Cardiac fibroblast (primary cell): ENCODE measurements around the gene HIP1R.
"Not testable (repeated sequence)": the region's sequence is repeated elsewhere in the genome, so short reads cannot be mapped to it uniquely, and the experiment has no call there.

Experiments used
- DNase-seq, 2 donors: peaks; one replicate each; pipeline versions ENCODE4 v3.0.0 to v3.0.0-alpha.2; 2010; ENCODE audit warnings: low read depth in 2 of 2
- H3K4me3 ChIP-seq, 2 donors: replicated peaks in 1 of 2; 1 replicate in 1 of 2; 2 replicates in 1 of 2; pipeline ENCODE4 v1.5.1; 2011; ENCODE audit warnings: low read depth in 2 of 2, low read length in 2 of 2, mild to moderate bottlenecking in 2 of 2, moderate library complexity in 1 of 2
- TF ChIP-seq, protein P1 (sequence below): IDR thresholded peaks from one replicate; pipeline ENCODE4 v1.5.1; 2011; ENCODE audit warnings: low read depth, mild to moderate bottlenecking, low read length, inconsistent platforms

Gene HIP1R

GRCh38 chr12:122891661-122892525 lies 56.6 kb downstream of the HIP1R start:
- peak; percentile 64 to 78 for DNase-seq
- TF ChIP-seq, protein P1, sequence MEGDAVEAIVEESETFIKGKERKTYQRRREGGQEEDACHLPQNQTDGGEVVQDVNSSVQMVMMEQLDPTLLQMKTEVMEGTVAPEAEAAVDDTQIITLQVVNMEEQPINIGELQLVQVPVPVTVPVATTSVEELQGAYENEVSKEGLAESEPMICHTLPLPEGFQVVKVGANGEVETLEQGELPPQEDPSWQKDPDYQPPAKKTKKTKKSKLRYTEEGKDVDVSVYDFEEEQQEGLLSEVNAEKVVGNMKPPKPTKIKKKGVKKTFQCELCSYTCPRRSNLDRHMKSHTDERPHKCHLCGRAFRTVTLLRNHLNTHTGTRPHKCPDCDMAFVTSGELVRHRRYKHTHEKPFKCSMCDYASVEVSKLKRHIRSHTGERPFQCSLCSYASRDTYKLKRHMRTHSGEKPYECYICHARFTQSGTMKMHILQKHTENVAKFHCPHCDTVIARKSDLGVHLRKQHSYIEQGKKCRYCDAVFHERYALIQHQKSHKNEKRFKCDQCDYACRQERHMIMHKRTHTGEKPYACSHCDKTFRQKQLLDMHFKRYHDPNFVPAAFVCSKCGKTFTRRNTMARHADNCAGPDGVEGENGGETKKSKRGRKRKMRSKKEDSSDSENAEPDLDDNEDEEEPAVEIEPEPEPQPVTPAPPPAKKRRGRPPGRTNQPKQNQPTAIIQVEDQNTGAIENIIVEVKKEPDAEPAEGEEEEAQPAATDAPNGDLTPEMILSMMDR, result no peak
- H3K4me3 ChIP-seq, result peak overlapping the region in 1 of 2 donors; percentile 31

DNA sequence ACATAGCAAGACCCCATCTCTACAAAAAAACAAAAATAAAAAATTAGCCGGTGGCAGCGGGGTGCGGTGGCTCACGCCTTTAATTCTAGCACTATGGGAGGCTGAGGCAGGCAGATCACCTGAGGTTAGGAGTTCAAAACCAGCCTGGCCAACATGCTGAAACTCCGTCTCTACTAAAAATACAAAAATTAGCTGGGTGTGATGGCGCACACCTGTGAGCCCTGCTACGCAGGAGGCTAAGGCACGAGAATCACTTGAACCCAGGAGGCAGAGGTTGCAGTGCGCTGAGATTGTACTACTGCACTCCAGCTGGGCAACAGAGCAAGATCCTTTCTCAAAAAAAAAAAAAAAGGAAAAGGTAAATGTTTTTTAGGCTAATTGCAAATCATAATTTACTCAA lies 57.5 kb downstream of the HIP1R start:
- not testable (repeated sequence) for H3K4me3 ChIP-seq, DNase-seq

- DNase-seq, result no peak
- peak overlapping the region in 1 of 2 donors; percentile 83 for H3K4me3 ChIP-seq
- TF ChIP-seq, protein P1, result no peak
These were observed 58.2 kb downstream of the HIP1R start for GRCh38 chr12:122893208-122894153.

DNA sequence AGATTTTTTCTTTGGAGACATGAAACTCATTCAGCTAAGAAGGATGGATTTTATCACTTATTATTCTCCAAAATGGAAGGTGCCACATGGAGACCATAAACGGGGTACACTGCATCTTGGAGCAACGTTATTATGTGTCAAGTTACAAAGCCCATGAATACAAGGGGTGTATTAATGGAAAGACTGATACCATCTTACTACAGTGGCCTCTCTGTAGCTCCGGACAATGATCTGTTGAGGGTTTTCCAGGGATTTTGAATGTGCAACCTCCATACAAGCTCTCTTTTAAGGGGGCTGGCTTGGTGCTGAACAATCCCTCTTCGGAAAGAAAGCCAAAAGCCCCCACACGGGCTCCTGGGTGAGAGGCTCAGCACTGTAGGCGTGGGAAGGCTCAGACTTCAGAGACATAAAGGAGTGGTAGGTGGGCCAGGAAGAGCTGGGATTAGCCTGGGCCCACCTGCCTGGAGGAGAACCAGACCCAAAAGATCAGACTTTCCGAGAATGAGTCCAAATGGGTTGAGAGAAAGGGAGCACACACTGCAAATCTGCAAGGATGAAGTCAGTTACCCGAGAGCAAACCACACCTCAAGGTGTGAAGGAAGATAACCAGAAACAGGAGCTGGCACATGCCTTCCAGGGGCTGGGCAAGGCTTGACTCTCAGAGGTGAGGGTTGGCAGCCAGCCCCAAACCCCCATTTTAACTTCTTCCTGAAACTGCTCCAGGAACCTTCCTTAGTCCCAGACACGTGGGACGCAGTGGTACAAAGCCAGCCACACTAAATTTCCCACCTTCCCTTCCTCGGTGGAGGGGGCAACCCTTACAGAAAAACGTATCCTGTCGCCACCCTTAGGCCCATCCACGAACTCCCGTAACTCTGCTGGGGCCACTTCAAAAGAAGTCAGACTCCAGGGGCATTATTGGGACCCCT lies 59.2 kb downstream of the HIP1R start:
- TF ChIP-seq, protein P1, result no peak
- DNase-seq, result no peak

GRCh38 chr12:122895320-122895703 lies 60.1 kb downstream of the HIP1R start:
- TF ChIP-seq, protein P1, result no peak
- DNase-seq, result no peak
- H3K4me3 ChIP-seq, result peak overlapping the region; percentile 80 to 83

More for the DNA sequence above, 59.2 kb downstream of the HIP1R start:
- peak overlapping the region; percentile 80 to 83 for H3K4me3 ChIP-seq

DNA sequence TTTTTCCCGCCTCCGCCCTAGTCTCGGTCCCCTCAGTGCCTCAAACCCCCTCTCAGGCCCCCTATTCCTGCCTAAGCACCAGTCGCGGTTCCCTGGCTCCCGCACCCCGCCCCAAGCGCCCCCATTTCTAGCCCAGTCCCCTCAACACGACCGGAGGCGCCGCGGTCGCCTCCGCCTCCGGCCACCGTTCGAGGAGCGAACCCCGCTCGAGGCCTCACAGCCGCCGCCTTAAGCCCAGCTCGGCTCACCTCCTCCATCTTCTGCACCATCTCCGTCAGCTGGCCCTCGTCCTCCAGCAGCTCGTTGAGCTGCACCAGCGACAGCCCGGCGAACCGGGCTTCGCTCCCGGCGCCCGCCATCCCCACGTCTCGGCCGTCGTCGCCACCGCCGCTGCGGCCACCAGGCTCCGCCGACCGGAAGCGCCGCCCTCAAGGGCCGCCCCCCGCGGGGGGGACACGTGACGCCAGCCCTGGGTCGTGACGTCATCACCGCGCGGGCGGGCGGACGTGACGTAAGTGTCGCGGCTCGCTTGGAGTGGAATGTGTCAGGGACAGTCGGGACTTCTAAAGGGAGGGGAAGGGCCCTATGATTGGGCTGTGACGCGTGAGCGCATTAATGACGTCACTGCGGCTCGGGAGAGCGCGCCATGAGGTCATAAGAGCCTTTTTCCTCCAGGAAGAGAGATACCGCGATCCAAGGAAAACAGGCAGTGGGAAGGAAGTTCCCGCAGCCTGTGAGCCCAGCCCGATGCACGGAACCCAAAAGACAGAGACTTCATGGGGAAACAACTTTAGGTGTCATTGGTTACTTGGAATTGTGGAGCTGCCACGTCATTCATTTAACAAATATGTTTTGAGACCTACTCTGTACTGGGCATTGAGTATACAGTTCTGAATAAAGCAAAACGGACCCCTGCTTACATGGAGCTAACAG lies 60.7 kb downstream of the HIP1R start, which contains the start of gene VPS37B:
Gene VPS37B (minus strand): TSS at position 421 of the 933 bp plus-strand sequence. CDS start 62 bp downstream, at position 359.
- peak; percentile 91 to 93 for DNase-seq
- TF ChIP-seq, protein P1, result no peak
- H3K4me3 ChIP-seq, result peak within 1 kb of the TSS; percentile 80 to 83
